IPS-18c (cell line): Measurements from ENCODE around the gene ABCB8.

Source experiments
- H3K4me3 ChIP-seq: 2 replicates; pipeline ENCODE4 v1.7.0; 2013; ENCODE audit warnings: low read depth, mild to moderate bottlenecking, low read length, moderate library complexity; ENCODE audit not compliant: insufficient read depth
- H3K9me3 ChIP-seq: one replicate; pipeline ENCODE4 v1.6.1; 2013; ENCODE audit warnings: mild to moderate bottlenecking, low read length, moderate library complexity; ENCODE audit not compliant: control insufficient read depth, insufficient read depth

ABCB8 gene

GRCh38 chr7:151071032-151071866, 43.0 kb downstream of the ABCB8 start:
- Histone ChIP-seq H3K4me3 (no peak overlapping the region), H3K9me3 (no peaks in the 10 kb centered on the region)

DNA sequence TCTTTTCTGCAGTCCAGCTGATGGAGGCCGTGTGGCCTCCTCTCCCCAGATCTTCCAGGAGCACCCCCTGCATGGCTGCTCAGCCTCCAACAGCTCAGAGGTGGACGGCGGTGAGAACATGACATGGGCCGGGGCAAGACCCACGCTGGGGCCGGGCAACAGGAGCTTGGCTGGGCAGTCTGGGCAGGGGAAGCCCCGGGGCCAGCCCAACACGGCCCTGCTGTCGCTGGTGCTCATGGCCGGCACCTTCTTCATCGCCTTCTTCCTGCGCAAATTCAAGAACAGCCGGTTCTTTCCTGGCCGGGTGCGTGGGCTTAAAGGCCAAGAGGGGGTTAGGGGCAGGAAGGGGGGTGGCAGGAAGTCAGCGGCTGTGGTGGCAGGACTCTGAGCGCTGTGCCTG, 45.7 kb downstream of the ABCB8 start:
- Histone ChIP-seq H3K9me3 (no peaks in the 10 kb centered on the region), H3K4me3 (no peak overlapping the region)

GRCh38 chr7:151074817-151075661, 46.8 kb downstream of the ABCB8 start:
- H3K4me3 ChIP-seq, result no peak overlapping the region

GRCh38 chr7:151075662-151075971, 47.4 kb downstream of the ABCB8 start:
- Histone ChIP-seq H3K4me3 (no peak overlapping the region), H3K9me3 (no peaks in the 10 kb centered on the region)

More at GRCh38 chr7:151074817-151075661, 46.8 kb downstream of the ABCB8 start:
- H3K9me3 ChIP-seq, result no peaks in the 10 kb centered on the region

- H3K4me3 ChIP-seq, result no peak overlapping the region
These were observed 47.8 kb downstream of the ABCB8 start for GRCh38 chr7:151075978-151076426.

GRCh38 chr7:151076863-151077704, 48.8 kb downstream of the ABCB8 start:
- no peaks in the 10 kb centered on the region for H3K9me3 ChIP-seq

More at GRCh38 chr7:151075978-151076426, 47.8 kb downstream of the ABCB8 start:
- no peaks in the 10 kb centered on the region for H3K9me3 ChIP-seq

DNA sequence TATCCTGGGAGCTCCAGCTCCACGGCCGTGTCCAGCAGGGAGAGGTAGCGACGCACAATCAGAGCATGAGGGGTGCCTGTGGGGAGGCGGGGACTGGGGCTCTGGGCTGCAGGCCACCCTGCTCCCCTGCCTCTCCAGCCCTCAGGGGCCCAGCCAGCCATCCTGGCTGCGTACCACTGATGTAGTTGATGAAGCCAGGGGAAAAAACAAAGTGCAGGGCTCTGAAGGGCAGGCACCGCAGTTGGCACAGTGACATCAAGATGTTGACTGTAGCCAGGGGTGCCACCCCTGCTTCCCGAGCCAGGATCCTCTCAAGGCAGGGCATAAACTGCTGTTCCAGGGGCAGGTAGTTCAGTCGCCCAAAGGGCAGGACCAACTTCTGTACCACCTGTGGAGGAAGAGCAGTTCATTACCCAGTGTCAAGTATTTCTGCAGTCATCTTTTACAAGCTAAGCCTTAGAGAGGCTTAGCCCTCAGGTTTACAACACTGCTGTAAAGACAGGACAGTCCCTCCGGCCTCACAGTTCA, 49.5 kb downstream of the ABCB8 start:
- Histone ChIP-seq H3K9me3 (no peaks in the 10 kb centered on the region), H3K4me3 (no peak overlapping the region)

More at GRCh38 chr7:151076863-151077704, 48.8 kb downstream of the ABCB8 start:
- H3K4me3 ChIP-seq, result no peak overlapping the region

GRCh38 chr7:151078233-151079040, 50.2 kb downstream of the ABCB8 start:
- Histone ChIP-seq H3K9me3 (no peaks in the 10 kb centered on the region), H3K4me3 (no peak overlapping the region)

DNA sequence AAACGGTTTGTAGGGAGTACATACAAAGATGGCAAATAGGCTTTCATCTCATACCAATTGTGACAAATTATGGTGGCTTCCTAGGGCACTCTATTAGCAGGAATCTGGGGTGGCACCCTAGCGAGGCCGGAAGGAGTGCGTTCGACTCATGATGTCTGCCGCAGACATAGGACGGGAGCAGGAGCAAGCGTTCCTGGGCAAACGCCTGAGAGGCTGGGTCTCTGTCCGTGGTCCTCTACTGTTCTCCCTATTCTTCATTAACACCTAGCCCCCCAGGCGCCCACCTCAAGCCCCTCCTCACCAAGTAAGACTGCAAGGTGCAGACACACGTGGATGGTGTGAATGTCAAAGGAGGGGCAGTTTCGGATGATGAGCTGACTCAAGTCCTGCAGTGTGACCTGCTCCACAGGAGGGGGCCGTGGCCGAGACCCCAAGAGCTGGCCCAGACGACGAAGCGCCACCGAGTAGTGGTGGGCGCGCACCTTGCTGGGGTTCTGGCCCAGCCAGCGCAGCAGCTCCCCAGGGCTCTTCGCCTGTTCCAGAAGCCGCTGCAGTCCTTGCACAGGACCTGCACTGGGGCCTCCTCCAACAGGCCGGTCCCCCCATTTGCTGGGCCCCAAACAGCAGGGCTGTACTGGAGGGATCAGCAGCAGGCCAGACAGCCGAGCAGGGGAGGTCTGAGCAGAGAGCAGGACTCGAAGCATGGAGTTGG, 51.1 kb downstream of the ABCB8 start:
- H3K4me3 ChIP-seq, result peak overlapping the region; percentile 94

GRCh38 chr7:151080067-151080521, 51.8 kb downstream of the ABCB8 start:
- H3K9me3 ChIP-seq, result no peaks in the 10 kb centered on the region

More for the DNA sequence above, 51.1 kb downstream of the ABCB8 start:
- no peaks in the 10 kb centered on the region for H3K9me3 ChIP-seq

DNA sequence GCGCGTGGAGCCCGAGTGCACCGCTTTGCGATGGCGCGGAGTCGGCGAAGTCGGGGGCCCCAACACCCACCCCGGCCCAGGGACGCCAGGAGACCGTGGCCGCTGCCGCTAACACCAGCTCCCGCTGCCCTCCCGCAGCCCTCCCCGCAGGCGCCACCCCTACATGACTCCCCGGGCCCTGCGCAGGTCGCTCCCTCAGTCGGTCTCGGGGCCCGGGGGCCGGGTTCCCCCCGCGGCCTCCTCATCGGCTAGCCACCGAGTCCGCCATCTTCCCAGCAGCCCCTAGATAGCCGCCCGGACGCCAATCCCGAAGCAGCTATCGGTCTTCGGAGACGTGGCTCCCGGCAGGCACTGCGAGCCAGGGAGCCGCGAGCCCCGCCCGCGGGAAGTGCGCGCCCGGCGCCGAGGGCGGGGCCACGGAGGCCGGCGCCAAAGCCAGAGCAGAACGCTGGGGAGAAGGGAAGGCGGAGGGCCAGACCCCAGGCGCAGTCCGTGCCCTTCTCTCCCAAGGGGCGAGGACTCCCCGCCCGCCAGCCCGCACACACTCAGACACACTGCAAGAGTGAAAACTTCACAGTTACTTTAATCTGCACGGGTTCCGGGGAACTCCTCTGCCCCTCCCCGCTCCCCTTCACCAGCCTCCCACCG, 52.4 kb downstream of the ABCB8 start, which contains the start of gene FASTK:
Gene FASTK, minus strand, starts transcription at position 288 of the 648 bp plus-strand sequence. Its CDS starts 43 bp downstream, at position 245.
- H3K9me3 ChIP-seq, result no peaks in the 10 kb centered on the region
- H3K4me3 ChIP-seq, result peak within 1 kb of the TSS; percentile 94

More at GRCh38 chr7:151080067-151080521, 51.8 kb downstream of the ABCB8 start:
- peak overlapping the region; percentile 94 for H3K4me3 ChIP-seq

DNA sequence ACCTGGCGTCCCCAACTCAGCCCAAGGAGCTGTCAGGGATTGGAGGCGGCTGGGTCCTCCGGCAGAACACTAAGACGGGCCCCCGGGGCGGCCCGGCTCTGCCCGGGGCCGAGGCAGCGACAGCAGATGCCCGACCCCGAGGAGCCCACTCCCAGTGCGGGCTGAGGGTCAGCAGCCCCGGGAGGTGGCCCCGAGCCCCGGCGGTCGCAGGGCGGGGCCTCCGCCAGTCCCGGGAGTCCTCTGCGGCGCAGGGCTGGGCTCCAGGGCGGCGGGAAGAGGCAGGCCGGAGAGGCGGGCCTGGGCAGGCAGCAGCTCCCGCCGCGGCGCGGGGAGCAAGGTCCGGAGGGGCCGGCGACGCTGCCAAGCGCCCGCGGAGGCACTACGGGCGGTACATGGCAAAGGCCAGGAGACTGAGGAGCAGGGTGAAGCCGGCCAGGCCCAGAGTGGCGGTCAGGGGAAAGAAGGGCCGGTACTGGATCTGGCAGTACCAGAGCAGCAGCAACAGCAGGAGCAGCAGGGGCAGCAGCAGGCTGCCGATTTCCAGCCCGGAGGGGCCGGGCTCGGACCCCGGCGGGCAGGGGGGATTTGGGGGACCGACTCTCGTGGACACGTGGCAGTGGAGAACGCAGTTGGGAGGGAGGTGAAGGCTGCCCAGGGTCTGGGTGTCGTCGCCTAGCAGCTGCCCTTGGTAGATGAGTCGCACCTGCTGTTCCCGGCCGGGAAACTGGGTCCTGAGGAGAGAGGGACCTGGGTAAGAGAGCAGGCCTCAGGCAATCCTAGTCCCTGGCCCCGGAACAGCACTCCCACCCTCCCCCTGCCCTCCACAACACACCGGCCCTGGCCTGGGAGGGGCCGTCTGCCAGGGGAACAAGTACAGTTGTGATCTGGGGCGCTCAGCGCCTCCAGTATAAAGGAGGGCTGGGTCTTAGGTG, 53.2 kb downstream of the ABCB8 start:
- peak overlapping the region; percentile 94 for H3K4me3 ChIP-seq
- H3K9me3 ChIP-seq, result no peaks in the 10 kb centered on the region

DNA sequence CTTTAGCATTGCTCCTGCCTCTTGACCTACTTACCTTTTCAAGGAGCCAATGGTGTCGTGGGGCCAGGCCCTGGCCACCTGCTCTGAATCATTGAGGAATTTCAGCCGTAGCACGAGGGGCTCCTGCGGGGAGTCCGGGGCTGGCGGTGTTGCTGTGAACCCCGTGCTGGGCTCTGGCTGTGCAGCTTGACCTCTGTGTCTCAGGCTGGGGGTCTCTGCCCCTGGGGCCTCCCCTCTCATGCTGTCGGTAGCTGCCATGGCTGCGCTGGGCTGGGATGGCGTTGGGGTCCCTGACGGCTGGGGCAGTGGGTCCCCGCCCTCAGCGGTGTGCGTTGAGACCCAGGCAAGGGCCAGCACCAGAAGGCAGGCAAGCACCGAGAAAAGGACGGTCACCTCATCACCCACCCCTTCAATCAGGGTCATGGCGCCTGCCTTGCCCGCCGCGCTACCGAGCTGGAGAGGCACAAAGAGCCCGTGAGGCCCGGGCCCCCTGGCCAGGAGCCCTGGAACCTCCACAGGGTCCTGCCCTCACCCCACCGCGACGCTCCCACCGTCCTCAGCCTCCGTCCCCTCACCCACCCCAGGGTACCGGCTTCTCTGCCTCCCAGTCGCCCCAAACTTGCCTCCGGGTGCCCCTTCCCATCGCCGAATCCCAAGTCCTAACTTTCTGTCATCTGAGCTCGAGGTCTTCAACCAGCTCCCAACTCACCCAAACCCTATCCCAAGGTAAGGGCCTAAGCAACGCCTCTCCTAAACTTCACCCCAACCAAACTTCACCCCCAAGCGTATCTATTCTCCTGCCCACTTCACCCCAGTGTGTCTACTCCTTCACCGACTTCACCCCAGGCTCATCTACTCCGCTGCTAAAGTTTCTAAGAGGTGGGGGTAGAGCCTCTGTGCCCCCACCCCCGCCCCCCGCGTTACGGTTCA, 54.2 kb downstream of the ABCB8 start:
- no peaks in the 10 kb centered on the region for H3K9me3 ChIP-seq
- H3K4me3 ChIP-seq, result peak overlapping the region; percentile 69
